Head of caudate nucleus (tissue), 42 donors: Measurements from ENCODE around the gene FUT9.
"Not testable (repeated sequence)": the region's sequence is repeated elsewhere in the genome, so short reads cannot be mapped to it uniquely, and the experiment has no call there.

Source experiments
- DNase-seq, 42 donors: peaks; one replicate each; pipeline versions ENCODE4 v3.0.0 to v3.0.0-alpha.2; 2020 to 2021; ENCODE audit warnings: mixed read lengths in 7 of 42
- intact Hi-C: fragments of 100-400 bp; cut with DNase I; formaldehyde crosslinking; loops from one replicate; pipeline ENCODE4 v1.15.0; 2022

Gene FUT9

DNA sequence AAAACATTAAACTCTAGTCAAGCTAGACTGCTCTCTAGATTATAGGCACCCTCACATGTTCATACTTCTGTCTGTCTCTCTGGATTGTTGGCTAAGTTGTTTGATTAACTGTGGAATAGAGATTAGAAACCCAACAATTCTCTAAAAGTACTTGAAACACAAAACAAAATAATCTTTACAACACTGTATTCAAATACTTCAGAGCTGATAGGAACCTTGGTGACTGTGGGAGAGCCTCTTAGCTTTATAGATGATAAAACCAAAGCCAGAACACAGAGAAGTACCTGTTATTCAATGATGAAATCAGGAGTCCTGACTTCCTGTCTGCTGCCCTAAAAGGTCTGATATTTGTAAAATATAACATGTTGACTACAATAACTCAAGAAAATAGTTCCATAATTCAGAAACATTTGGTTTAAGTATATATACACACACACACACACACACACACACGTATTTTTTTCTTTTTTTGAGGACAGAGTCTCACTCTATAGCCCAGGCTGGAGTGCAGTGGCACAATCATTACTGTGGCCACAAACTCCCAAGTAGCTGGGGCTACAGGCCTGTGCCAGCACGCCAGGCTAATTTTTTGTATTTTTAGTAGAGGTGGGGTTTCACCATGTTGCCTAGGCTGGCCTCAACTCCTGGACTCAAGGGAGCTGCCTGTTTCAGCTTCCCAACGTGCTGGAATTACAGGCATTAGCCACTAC, 222.0 kb downstream of the FUT9 start:
- no peak for DNase-seq
- intact Hi-C loops = no loop called here

DNA sequence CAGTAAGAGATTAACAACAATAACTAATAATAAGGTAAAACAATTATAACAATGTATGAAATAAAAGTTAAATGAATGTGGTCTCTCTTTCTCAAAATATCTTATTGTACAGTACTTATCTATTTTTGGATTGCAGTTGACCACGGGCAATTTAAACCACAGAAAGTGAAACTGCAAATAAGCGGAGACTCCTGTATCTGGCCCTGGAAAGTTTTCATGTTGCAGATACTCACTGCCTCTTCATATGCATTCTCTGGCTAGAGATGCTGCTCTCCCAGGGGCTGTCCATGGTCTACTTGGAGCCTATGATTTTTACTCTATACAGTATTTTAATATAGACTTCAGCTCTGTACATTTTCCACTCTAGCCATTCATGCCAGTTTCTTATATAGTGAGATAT, 230.8 kb downstream of the FUT9 start:
- intact Hi-C loops = no loop called here
- DNase-seq = no peak

DNA sequence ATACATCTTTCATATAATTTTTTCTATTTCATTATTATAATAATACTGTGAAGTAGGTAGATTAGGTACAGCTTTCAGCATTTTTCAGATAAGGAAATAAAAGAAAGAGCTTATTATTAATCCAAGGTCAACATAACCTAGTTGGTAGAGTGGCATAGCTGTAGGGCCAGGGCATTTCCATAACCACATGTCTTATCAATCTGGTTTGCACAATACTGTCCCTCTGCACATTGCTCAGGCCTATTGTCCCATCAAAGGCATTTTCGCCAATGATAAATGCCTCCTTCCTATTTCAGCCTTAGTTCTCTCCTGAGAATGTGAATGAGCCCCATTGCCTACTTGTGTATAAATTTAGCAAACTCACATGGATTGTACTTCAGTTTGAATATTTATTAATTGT, 234.0 kb downstream of the FUT9 start:
- intact Hi-C loops = no loop called here
- no peak for DNase-seq

DNA sequence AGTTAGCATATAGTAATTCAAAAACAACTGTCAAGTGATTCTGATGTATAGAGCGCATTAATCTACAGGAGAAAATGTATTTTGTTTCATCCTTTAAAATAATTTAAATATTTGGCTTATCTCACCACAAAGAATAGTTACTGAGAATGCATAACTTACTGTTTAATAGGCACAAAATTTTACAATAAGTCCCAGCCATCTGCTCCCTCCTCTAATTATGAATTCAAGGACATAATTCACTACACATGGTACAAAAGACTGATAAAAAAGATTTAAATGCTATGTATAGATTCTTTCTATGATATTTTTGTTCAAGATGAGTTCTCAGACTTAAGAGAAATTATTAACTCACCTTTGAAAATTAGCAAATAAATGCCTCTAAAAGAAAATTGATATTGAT, 242.0 kb downstream of the FUT9 start:
- intact Hi-C loops = no loop called here
- DNase-seq = no peak

DNA sequence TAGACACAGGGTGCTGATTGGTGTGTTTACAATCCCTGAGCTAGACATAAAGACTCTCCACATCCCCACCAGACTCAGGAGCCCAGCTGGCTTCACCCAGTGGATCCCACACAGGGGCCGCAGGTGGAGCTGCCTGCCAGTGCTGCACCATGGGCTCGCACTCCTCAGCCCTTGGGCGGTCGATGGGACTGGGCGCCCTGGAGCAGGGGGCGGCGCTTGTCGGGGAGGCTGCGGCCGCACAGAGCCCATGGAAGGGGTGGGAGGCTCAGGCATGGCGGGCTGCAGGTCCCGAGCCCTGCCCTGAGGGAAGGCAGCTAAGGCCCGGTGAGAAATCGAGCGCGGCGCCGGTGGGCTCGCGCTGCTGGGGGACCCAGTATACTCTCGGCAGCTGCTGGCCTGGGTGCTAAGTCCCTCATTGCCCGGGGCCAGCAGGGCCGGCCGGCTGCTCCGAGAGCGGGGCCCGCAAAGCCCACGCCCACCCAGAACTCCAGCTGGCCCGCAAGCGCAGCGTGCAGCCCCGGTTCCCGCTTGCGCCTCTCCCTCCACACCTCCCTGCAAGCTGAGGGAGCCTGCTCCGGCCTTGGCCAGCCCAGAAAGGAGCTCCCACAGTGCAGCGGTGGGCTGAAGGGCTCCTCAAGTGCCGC, 245.1 kb downstream of the FUT9 start:
- DNase-seq, intact Hi-C loops: not testable (repeated sequence)
